IMR-90 (cell line): ENCODE results near the gene PHB1. TPM values are rescaled to one million over a fixed set of nuclear protein-coding genes. Genes with fewer than 3 reads are reported as not detected.

ENCODE experiments used
- ATAC-seq: fragments of 200-7000 bp; cut with Tn5 transposase; 2 replicates; pipeline ENCODE4 v1.9.1; 2020; ENCODE audit warnings: low read depth, mild to moderate bottlenecking, moderate library complexity
- BruUV-seq: library from RNA; stranded (reverse); fragments of 400-500 nt; replicated peaks from 2 replicates; lab custom pipeline; 2021; lab: Mats Ljungman, UMichigan
- CTCF ChIA-PET: fragments of 300-600 bp; formaldehyde crosslinking; extraction: SDS; loops from one replicate; lab custom pipeline; 2021; ENCODE audit warnings: antibody characterized with exemption; lab: Yijun Ruan, JAX
- POLR2A ChIA-PET: fragments of 300-600 bp; sonication (Branson Sonifier 250); formaldehyde crosslinking; loops from one replicate; lab custom pipeline; 2022; ENCODE audit warnings: antibody characterized with exemption; ENCODE audit not compliant: unreplicated experiment; lab: Charles Lee
- DNase-seq: peaks from one replicate; pipeline ENCODE4 v3.0.0; 2013
- H2AFZ ChIP-seq: replicated peaks from 2 replicates; pipeline ENCODE3; 2013; ENCODE audit warnings: low read length, mild to moderate bottlenecking; ENCODE audit not compliant: poor library complexity
- H2AK5ac ChIP-seq: 2 replicates; pipeline ENCODE4 v1.6.1; 2013; ENCODE audit warnings: low read depth, low read length, inconsistent platforms
- H2AK9ac ChIP-seq: replicated peaks from 2 replicates; pipeline ENCODE3; 2013; ENCODE audit warnings: mild to moderate bottlenecking, low read depth, low read length, moderate library complexity; ENCODE audit not compliant: poor library complexity
- H2BK120ac ChIP-seq: 2 replicates; pipeline ENCODE4 v1.6.1; 2013; ENCODE audit warnings: low read depth, low read length, inconsistent platforms
- H2BK15ac ChIP-seq: 3 replicates; pipeline ENCODE4 v1.6.1; 2013; ENCODE audit warnings: low read depth, low read length, inconsistent platforms
- H2BK20ac ChIP-seq: 2 replicates; pipeline ENCODE4 v1.6.1; 2013; ENCODE audit warnings: low read depth, mild to moderate bottlenecking, inconsistent platforms, low read length, moderate library complexity
- H2BK5ac ChIP-seq: 2 replicates; pipeline ENCODE4 v1.6.1; 2013; ENCODE audit warnings: mild to moderate bottlenecking, low read depth, low read length, inconsistent platforms; ENCODE audit not compliant: poor library complexity, severe bottlenecking
- H3K14ac ChIP-seq: replicated peaks from 2 replicates; pipeline ENCODE4 v1.6.1; 2013; ENCODE audit warnings: low read depth, low read length, inconsistent platforms
- H3K18ac ChIP-seq: 2 replicates; pipeline ENCODE4 v1.6.1; 2013; ENCODE audit warnings: low read depth, low read length, control low read depth
- H3K23ac ChIP-seq: 2 replicates; pipeline ENCODE4 v1.6.1; 2013; ENCODE audit warnings: low read depth, low read length, inconsistent platforms
- H3K27ac ChIP-seq: 2 replicates; pipeline ENCODE4 v1.5.1; 2013; ENCODE audit warnings: mild to moderate bottlenecking, control low read depth, low read length; ENCODE audit not compliant: insufficient read depth
- H3K27me3 ChIP-seq: 2 replicates; pipeline ENCODE4 v1.6.1; 2013; ENCODE audit warnings: low read length; ENCODE audit not compliant: control insufficient read depth, insufficient read depth
- H3K36me3 ChIP-seq: 2 replicates; pipeline ENCODE4 v1.6.1; 2013; ENCODE audit warnings: low read length, mixed read lengths; ENCODE audit not compliant: control insufficient read depth, insufficient read depth
- H3K4ac ChIP-seq: 2 replicates; pipeline ENCODE4 v1.6.1; 2013; ENCODE audit warnings: low read depth, low read length, inconsistent platforms
- H3K4me1 ChIP-seq: 2 replicates; pipeline ENCODE4 v1.6.1; 2013; ENCODE audit warnings: low read length, mixed read lengths; ENCODE audit not compliant: control insufficient read depth, insufficient read depth
- H3K4me2 ChIP-seq: 2 replicates; pipeline ENCODE4 v1.6.1; 2013; ENCODE audit warnings: low read depth, mild to moderate bottlenecking, control low read depth, low read length, moderate library complexity
- H3K4me3 ChIP-seq: 2 replicates; pipeline ENCODE4 v1.5.1; 2013; ENCODE audit warnings: low read depth, mild to moderate bottlenecking, control low read depth, low read length, moderate library complexity; ENCODE audit not compliant: insufficient read depth
- H3K56ac ChIP-seq: 2 replicates; pipeline ENCODE4 v1.6.1; 2013; ENCODE audit warnings: low read length, inconsistent platforms; ENCODE audit not compliant: insufficient read depth; ENCODE audit errors: extremely low read depth
- H3K79me1 ChIP-seq, 2 experiments: 2 replicates each; pipeline ENCODE4 v1.6.1; 2013; ENCODE audit warnings: low read length in 2 of 2, inconsistent platforms in 1 of 2, low read depth in 1 of 2
- H3K9ac ChIP-seq: 2 replicates; pipeline ENCODE4 v1.6.1; 2013; ENCODE audit warnings: low read depth, low read length, control low read depth
- H3K9me1 ChIP-seq: 2 replicates; pipeline ENCODE4 v1.6.1; 2013; ENCODE audit warnings: low read length, inconsistent platforms; ENCODE audit not compliant: insufficient read depth
- H3K9me3 ChIP-seq: 2 replicates; pipeline ENCODE4 v1.6.1; 2013; ENCODE audit warnings: low read length; ENCODE audit not compliant: control insufficient read depth, insufficient read depth
- H4K20me1 ChIP-seq: 2 replicates; pipeline ENCODE4 v1.6.1; 2013; ENCODE audit warnings: low read length, inconsistent platforms; ENCODE audit not compliant: insufficient read depth
- H4K5ac ChIP-seq: 2 replicates; pipeline ENCODE4 v1.6.1; 2013; ENCODE audit warnings: mild to moderate bottlenecking, low read depth, low read length, control low read depth
- H4K8ac ChIP-seq, 2 experiments: 2 replicates each; pipeline ENCODE4 v1.6.1; 2013; ENCODE audit warnings: low read depth in 2 of 2, low read length in 2 of 2, control low read depth in 1 of 2, inconsistent platforms in 1 of 2
- H4K91ac ChIP-seq: 2 replicates; pipeline ENCODE4 v1.6.1; 2013; ENCODE audit warnings: low read depth, low read length, inconsistent platforms; ENCODE audit not compliant: insufficient read depth
- BHLHE40 ChIP-seq: fragments of 150-350 bp; IDR thresholded peaks from 2 replicates; pipeline ENCODE4 v1.6.1; 2016; ENCODE audit warnings: mild to moderate bottlenecking, low read depth, low read length
- CEBPB ChIP-seq: IDR thresholded peaks from 2 replicates; pipeline ENCODE4 v1.6.1; 2012; ENCODE audit warnings: low read depth, low read length, improper control_type of control experiment
- CHD1 ChIP-seq: IDR thresholded peaks from 2 replicates; pipeline ENCODE4 v1.6.1; 2012; ENCODE audit warnings: low read depth, low read length, improper control_type of control experiment
- CTCF ChIP-seq: conservative IDR thresholded peaks from 2 replicates; pipeline ENCODE4 v1.5.1; 2012; ENCODE audit warnings: mild to moderate bottlenecking, low read depth, low read length, improper control_type of control experiment
- ELK1 ChIP-seq: fragments of 150-350 bp; IDR thresholded peaks from 2 replicates; pipeline ENCODE4 v1.6.1; 2016; ENCODE audit warnings: low read depth, mild to moderate bottlenecking, low read length, moderate library complexity, borderline replicate concordance
- FOS ChIP-seq: fragments of 150-350 bp; IDR thresholded peaks from 2 replicates; pipeline ENCODE4 v1.6.1; 2016; ENCODE audit warnings: low read depth, low read length
- MAFK ChIP-seq: IDR thresholded peaks from 2 replicates; pipeline ENCODE4 v1.6.1; 2012; ENCODE audit warnings: low read depth, low read length, improper control_type of control experiment
- MAZ ChIP-seq: IDR thresholded peaks from 2 replicates; pipeline ENCODE4 v1.6.1; 2012; ENCODE audit warnings: low read depth, mild to moderate bottlenecking, low read length, improper control_type of control experiment, moderate library complexity, borderline replicate concordance
- MXI1 ChIP-seq: IDR thresholded peaks from 2 replicates; pipeline ENCODE4 v1.6.1; 2012; ENCODE audit warnings: low read depth, mild to moderate bottlenecking, low read length, moderate library complexity, borderline replicate concordance
- NFE2L2 ChIP-seq: fragments of 150-350 bp; IDR thresholded peaks from 2 replicates; pipeline ENCODE4 v1.6.1; 2016; ENCODE audit warnings: low read depth, mild to moderate bottlenecking, low read length
- POLR2A ChIP-seq: IDR thresholded peaks from 2 replicates; pipeline ENCODE4 v1.6.1; 2012; ENCODE audit warnings: mild to moderate bottlenecking, low read depth, low read length
- RAD21 ChIP-seq: IDR thresholded peaks from 2 replicates; pipeline ENCODE4 v1.6.1; 2012; ENCODE audit warnings: low read length, improper control_type of control experiment
- RCOR1 ChIP-seq: IDR thresholded peaks from 2 replicates; pipeline ENCODE4 v1.6.1; 2012; ENCODE audit warnings: mild to moderate bottlenecking, low read length, improper control_type of control experiment; ENCODE audit not compliant: insufficient replicate concordance
- RFX5 ChIP-seq: IDR thresholded peaks from 2 replicates; pipeline ENCODE4 v1.8.0; 2012; ENCODE audit warnings: low read depth, mild to moderate bottlenecking, low read length, moderate library complexity
- SMC3 ChIP-seq: fragments of 150-350 bp; IDR thresholded peaks from 2 replicates; pipeline ENCODE4 v1.6.1; 2016; ENCODE audit warnings: low read depth, mild to moderate bottlenecking, antibody characterized with exemption, low read length, moderate library complexity
- USF2 ChIP-seq: fragments of 150-350 bp; IDR thresholded peaks from 2 replicates; pipeline ENCODE4 v1.6.1; 2017; ENCODE audit warnings: mild to moderate bottlenecking, antibody characterized with exemption, low read length, low read depth
- WGBS, 2 experiments: methylation state at CpG; one replicate each; pipeline versions ENCODE4 v1.1.5 to v1.1.7; 2013; ENCODE audit warnings: missing lambda C conversion rate in 2 of 2; ENCODE audit not compliant: insufficient read length in 1 of 2; ENCODE audit errors: extremely low coverage in 2 of 2; 5-methylcytosine and 5-hydroxymethylcytosine counted together
- dilution Hi-C: fragments of 300-500 bp; cut with HindIII; formaldehyde crosslinking; loops from one replicate; pipeline ENCODE4 v1.14.3; 2018; ENCODE audit warnings: low sequenced_read_pairs; ENCODE audit not compliant: unreplicated experiment
- in situ Hi-C: fragments of 300-500 bp; cut with MboI; formaldehyde crosslinking; loops from 3 replicates; pipeline ENCODE4 v1.14.3; 2019; ENCODE audit warnings: low sequenced_read_pairs, inconsistent platforms, mixed read lengths
- intact Hi-C: fragments of 100-400 bp; cut with micrococcal nuclease; formaldehyde crosslinking; loops from 2 replicates; pipeline ENCODE4 v1.10.0; 2022
- polyA plus RNA-seq, 3 experiments: library from polyadenylated mRNA; depleted of rRNA; stranded (reverse); fragments of >200 nt; gene quantifications; 2 replicates each; pipeline ENCODE4 v1.2.3, GENCODE V29; 2012; ENCODE audit warnings: low replicate concordance in 1 of 3
- total RNA-seq: library from RNA; depleted of rRNA; stranded (reverse); fragments of >200 nt; gene quantifications from 2 replicates; pipeline ENCODE4 v1.2.3, GENCODE V29; 2012

Gene PHB1
- total and polyA plus RNA-seq, 2 of the 4 experiments (the other 2 are of a cell fraction), result 283 to 294 TPM

GRCh38 chr17:49450735-49451134, 36.1 kb upstream of the PHB1 start:
- WGBS, 2 experiments, result no CpG with 5 or more reads among the region's 3 CpGs
- ChIA-PET POLR2A (no interaction called here), CTCF (no interaction called here)

More at GRCh38 chr17:49450735-49451134, 36.1 kb upstream of the PHB1 start:
- no peak overlapping the region for H2BK15ac ChIP-seq
- in situ Hi-C loops (no loop called here), dilution Hi-C loops (no loop called here), intact Hi-C loops (no loop called here)
- BruUV-seq, result no TSS peak
- peaks cover 3% of the 10 kb centered on the region; the same call in 1 of the 2 replicates for H3K9me1 ChIP-seq
- TF ChIP-seq SMC3, result no peak
- no peak for TF ChIP-seq CEBPB
- TF ChIP-seq BHLHE40, result no peak
- no peak for TF ChIP-seq USF2
- TF ChIP-seq RCOR1, result no peak
- TF ChIP-seq MAFK, result no peak
- TF ChIP-seq RFX5, result no peak
- TF ChIP-seq MXI1, result no peak
- no peak for TF ChIP-seq CHD1
- TF ChIP-seq FOS, result no peak
- TF ChIP-seq MAZ, result no peak
- no peak for TF ChIP-seq ELK1
- no peak for TF ChIP-seq POLR2A
- TF ChIP-seq NFE2L2, result no peak
- no peak for TF ChIP-seq CTCF
- no peak for TF ChIP-seq RAD21
- H3K27me3 ChIP-seq, result peaks cover 21% of the 10 kb centered on the region
- no peak overlapping the region; the same call in 1 of the 2 replicates for H3K56ac ChIP-seq
- H2AFZ ChIP-seq, result peak overlapping the region; percentile 74
- no peak overlapping the region for H3K23ac ChIP-seq
- no peak overlapping the region for H3K18ac ChIP-seq
- ATAC-seq (peak; percentile 75), DNase-seq (peak; percentile 35)
- H2BK20ac ChIP-seq, result no peak overlapping the region
- H2AK5ac ChIP-seq, result no peak overlapping the region
- H4K8ac ChIP-seq, result peak overlapping the region in 1 of 2 experiments; percentile 62; a peak in 1 of 4 replicates
- H2AK9ac ChIP-seq, result no peak overlapping the region
- peaks cover 2% of the 10 kb centered on the region for H3K4me1 ChIP-seq
- no peak overlapping the region for H3K14ac ChIP-seq
- H4K5ac ChIP-seq, result no peak overlapping the region; the same call in 1 of the 2 replicates
- H3K9me3 ChIP-seq, result no peaks in the 10 kb centered on the region
- H3K4me2 ChIP-seq, result no peak overlapping the region
- no peak overlapping the region for H2BK5ac ChIP-seq
- H3K4ac ChIP-seq, result no peak overlapping the region
- no peaks in the 10 kb centered on the region for H4K20me1 ChIP-seq
- no peak overlapping the region for H3K27ac ChIP-seq
- H3K79me1 ChIP-seq, result no peaks in the 10 kb centered on the region
- no peak overlapping the region for H3K4me3 ChIP-seq
- no peak overlapping the region for H4K91ac ChIP-seq
- no peak overlapping the region for H3K9ac ChIP-seq
- no peak overlapping the region for H2BK120ac ChIP-seq
- H3K36me3 ChIP-seq, result no peaks in the 10 kb centered on the region
